ENCODE measurements around the gene SCYL3.
A peak's percentile ranks its signal among the peaks of the same experiment; 100 is the strongest.

Gene SCYL3

GRCh38 chr1:169860187-169860586 lies 33.5 kb downstream of the SCYL3 start:
- no peak overlapping the region for H3K4me3 ChIP-seq (ENCODE audit: low read depth, low read length)
- no peak for DNase-seq (ENCODE audit: low read depth)
- TF ChIP-seq CTCF (IDR thresholded peaks at IDR 0.05; ENCODE audit: control insufficient read depth, extremely low read depth, insufficient read depth): no peak

- no peak overlapping the region for H3K4me3 ChIP-seq (ENCODE audit: low read depth, low read length)
- no peak for DNase-seq (ENCODE audit: low read depth)
- TF ChIP-seq CTCF (IDR thresholded peaks at IDR 0.05; ENCODE audit: control insufficient read depth, extremely low read depth, insufficient read depth): no peak
These were observed 34.7 kb downstream of the SCYL3 start for GRCh38 chr1:169859001-169859400.

GRCh38 chr1:169858467-169858866 lies 35.2 kb downstream of the SCYL3 start:
- TF ChIP-seq CTCF (IDR thresholded peaks at IDR 0.05; ENCODE audit: control insufficient read depth, extremely low read depth, insufficient read depth): no peak
- peak; percentile 56 for DNase-seq (ENCODE audit: low read depth)
- H3K4me3 ChIP-seq (ENCODE audit: low read depth, low read length): no peak overlapping the region

- TF ChIP-seq CTCF (IDR thresholded peaks at IDR 0.05; ENCODE audit: control insufficient read depth, extremely low read depth, insufficient read depth): no peak
- DNase-seq (ENCODE audit: low read depth): no peak
- no peak overlapping the region for H3K4me3 ChIP-seq (ENCODE audit: low read depth, low read length)
These were observed 40.4 kb downstream of the SCYL3 start for GRCh38 chr1:169853341-169853740.

- no peak overlapping the region for H3K4me3 ChIP-seq (ENCODE audit: low read depth, low read length)
- TF ChIP-seq CTCF (IDR thresholded peaks at IDR 0.05; ENCODE audit: control insufficient read depth, extremely low read depth, insufficient read depth): no peak
- DNase-seq (ENCODE audit: low read depth): peak; percentile 55
These were observed 44.2 kb downstream of the SCYL3 start for GRCh38 chr1:169849346-169850022.

GRCh38 chr1:169848456-169848855 lies 45.2 kb downstream of the SCYL3 start:
- DNase-seq (ENCODE audit: low read depth): no peak
- no peak overlapping the region for H3K4me3 ChIP-seq (ENCODE audit: low read depth, low read length)
- no peak for TF ChIP-seq CTCF (IDR thresholded peaks at IDR 0.05; ENCODE audit: control insufficient read depth, extremely low read depth, insufficient read depth)

Measured in LNCaP clone FGC (cell line).